Measurements from ENCODE around the gene BIRC5. TPM values are rescaled to one million over a fixed set of nuclear protein-coding genes. Genes with fewer than 3 reads are reported as not detected.
A peak's percentile ranks its signal among the peaks of the same experiment; 100 is the strongest.

Gene BIRC5
- total RNA-seq, 4 donors from 2014 or later, result 0.11 to 0.83 (median 0.13) TPM; not detected in 1

DNA sequence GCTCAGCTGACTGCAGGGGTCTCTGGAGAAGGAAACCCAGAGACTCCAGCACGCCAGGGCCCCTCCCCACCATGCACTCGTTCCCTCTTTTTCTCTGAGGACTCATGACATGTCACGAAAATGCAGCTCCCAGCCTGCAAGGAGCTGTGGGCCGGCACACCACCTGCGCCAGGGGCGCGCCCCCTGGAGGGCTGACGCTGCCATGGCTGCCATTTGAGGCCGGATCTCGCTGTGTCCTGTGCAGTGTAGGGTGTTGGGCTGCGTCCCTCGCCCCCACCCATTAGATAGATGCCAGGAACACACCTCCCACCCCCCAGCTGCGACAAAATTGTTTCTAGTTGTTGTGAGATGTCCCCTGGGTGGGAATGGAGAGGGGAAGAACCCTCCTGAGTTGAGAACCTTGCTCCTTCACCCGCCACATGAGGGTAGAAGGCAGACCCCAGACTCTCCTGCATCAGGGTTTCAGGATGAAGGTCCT lies 37.5 kb upstream of the BIRC5 start:
- intact Hi-C loops (cut with DNase I), result loop anchor here (5.0 kb wide), 1 partner anchor 71 kb away; no protein-coding TSS in a partner anchor
- H3K27me3 ChIP-seq, result no peaks in the 10 kb centered on the region
- TF ChIP-seq POLR2A (IDR thresholded peaks at IDR 0.05), result no peak
- TF ChIP-seq, protein P1, sequence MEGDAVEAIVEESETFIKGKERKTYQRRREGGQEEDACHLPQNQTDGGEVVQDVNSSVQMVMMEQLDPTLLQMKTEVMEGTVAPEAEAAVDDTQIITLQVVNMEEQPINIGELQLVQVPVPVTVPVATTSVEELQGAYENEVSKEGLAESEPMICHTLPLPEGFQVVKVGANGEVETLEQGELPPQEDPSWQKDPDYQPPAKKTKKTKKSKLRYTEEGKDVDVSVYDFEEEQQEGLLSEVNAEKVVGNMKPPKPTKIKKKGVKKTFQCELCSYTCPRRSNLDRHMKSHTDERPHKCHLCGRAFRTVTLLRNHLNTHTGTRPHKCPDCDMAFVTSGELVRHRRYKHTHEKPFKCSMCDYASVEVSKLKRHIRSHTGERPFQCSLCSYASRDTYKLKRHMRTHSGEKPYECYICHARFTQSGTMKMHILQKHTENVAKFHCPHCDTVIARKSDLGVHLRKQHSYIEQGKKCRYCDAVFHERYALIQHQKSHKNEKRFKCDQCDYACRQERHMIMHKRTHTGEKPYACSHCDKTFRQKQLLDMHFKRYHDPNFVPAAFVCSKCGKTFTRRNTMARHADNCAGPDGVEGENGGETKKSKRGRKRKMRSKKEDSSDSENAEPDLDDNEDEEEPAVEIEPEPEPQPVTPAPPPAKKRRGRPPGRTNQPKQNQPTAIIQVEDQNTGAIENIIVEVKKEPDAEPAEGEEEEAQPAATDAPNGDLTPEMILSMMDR (IDR thresholded peaks at IDR 0.05), result peak; percentile 61 to 92 (median 72)
- 28 to 50% methylated on average over 4 to 7 of the region's 14 CpGs for WGBS, 2 donors
- DNase-seq, result peak; percentile 68 to 76
- H3K4me1 ChIP-seq, result peaks cover 19 to 39% of the 10 kb centered on the region in 2 donors
- no peaks in the 10 kb centered on the region for H3K9me3 ChIP-seq
- no peak overlapping the region for H3K27ac ChIP-seq
- H3K36me3 ChIP-seq, result peaks cover 0 to 15% of the 10 kb centered on the region in 2 donors
- no peak overlapping the region for H3K4me3 ChIP-seq (replicated peaks in 1 of 3)

GRCh38 chr17:78179372-78179771 lies 34.7 kb upstream of the BIRC5 start:
- Histone ChIP-seq H3K4me1 (peaks cover 16 to 26% of the 10 kb centered on the region in 2 donors), H3K4me3 (replicated peaks in 1 of 3) (no peak overlapping the region), H3K27me3 (no peaks in the 10 kb centered on the region), H3K36me3 (no peaks in the 10 kb centered on the region), H3K27ac (no peak overlapping the region), H3K9me3 (no peaks in the 10 kb centered on the region)
- intact Hi-C loops (cut with DNase I), result loop anchor here (5.0 kb wide), 1 partner anchor 68 kb away; no protein-coding TSS in a partner anchor
- 92 to 94% methylated on average over 17 of the region's 17 CpGs for WGBS, 2 donors
- no peak for DNase-seq
- TF ChIP-seq POLR2A (IDR thresholded peaks at IDR 0.05), result no peak
- TF ChIP-seq, protein P1 (IDR thresholded peaks at IDR 0.05), result no peak

DNA sequence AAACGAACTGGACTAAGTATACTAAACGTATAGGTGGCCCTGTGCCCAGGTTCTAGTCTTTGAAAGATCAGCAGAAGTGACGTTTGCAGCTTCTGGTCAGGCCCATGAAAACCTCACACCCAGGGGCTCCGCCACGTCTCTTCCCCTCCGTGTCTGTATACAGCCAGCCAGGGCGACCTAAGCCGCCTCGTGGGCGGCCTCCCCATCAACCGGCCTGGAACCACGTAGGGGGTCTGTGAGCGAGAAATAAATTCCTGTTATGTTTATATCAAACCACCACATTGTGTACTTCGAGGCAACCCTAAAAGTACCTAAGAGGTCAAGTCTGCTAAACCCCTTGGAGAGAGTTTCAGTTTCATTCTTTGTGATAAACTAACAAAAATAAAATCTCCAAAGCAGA lies 34.0 kb upstream of the BIRC5 start:
- no peak for TF ChIP-seq POLR2A (IDR thresholded peaks at IDR 0.05)
- TF ChIP-seq, protein P1 (IDR thresholded peaks at IDR 0.05), result no peak
- no peaks in the 10 kb centered on the region for H3K36me3 ChIP-seq
- DNase-seq, result no peak
- H3K27me3 ChIP-seq, result no peaks in the 10 kb centered on the region
- 66 to 75% methylated on average over 14 of the region's 14 CpGs for whole genome bisulfite sequencing, 2 donors
- intact Hi-C loops (cut with DNase I), result no loop called here
- H3K4me1 ChIP-seq, result peaks cover 16 to 26% of the 10 kb centered on the region in 2 donors
- no peaks in the 10 kb centered on the region for H3K9me3 ChIP-seq
- no peak overlapping the region for H3K4me3 ChIP-seq (replicated peaks in 1 of 3)
- no peak overlapping the region for H3K27ac ChIP-seq

GRCh38 chr17:78180508-78180907 lies 33.5 kb upstream of the BIRC5 start:
- Histone ChIP-seq H3K27ac (no peak overlapping the region), H3K4me3 (replicated peaks in 1 of 3) (no peak overlapping the region), H3K27me3 (no peaks in the 10 kb centered on the region), H3K36me3 (no peaks in the 10 kb centered on the region), H3K4me1 (peaks cover 18 to 26% of the 10 kb centered on the region in 2 donors), H3K9me3 (no peaks in the 10 kb centered on the region)
- intact Hi-C loops (cut with DNase I), result no loop called here
- WGBS, 2 donors, result 83 to 85% methylated on average over 2 of the region's 2 CpGs
- DNase-seq, result no peak
- TF ChIP-seq, protein P1 (IDR thresholded peaks at IDR 0.05), result no peak
- no peak for TF ChIP-seq POLR2A (IDR thresholded peaks at IDR 0.05)

DNA sequence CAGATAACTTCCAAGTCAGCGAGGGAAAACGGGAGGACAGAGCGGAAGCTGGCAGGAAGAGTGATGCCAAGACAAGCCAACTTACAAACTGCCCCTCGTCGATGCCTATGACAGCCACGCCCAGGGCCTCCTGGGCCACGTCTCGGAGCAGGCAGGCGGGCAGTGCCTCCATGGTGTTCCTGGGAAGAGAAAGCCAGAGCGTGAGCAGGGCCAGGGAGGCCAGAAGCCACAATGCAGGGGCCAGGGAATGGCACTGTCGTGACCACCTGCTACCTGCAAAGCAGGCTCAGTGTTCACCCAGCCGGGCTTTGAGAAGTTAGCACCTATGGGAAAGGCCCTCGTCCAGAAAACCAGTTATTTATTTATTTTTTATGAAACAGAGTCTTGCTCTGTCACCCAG lies 31.5 kb upstream of the BIRC5 start:
- WGBS, 2 donors, result 91 to 92% methylated on average over 13 of the region's 13 CpGs
- no peak for TF ChIP-seq POLR2A (IDR thresholded peaks at IDR 0.05)
- TF ChIP-seq, protein P1 (IDR thresholded peaks at IDR 0.05), result no peak
- no peak overlapping the region for H3K27ac ChIP-seq
- no peaks in the 10 kb centered on the region for H3K27me3 ChIP-seq
- no peak for DNase-seq
- H3K4me3 ChIP-seq (replicated peaks in 1 of 3), result no peak overlapping the region
- intact Hi-C loops (cut with DNase I), result no loop called here
- H3K4me1 ChIP-seq, result peaks cover 13 to 31% of the 10 kb centered on the region in 2 donors
- H3K36me3 ChIP-seq, result no peaks in the 10 kb centered on the region
- no peaks in the 10 kb centered on the region for H3K9me3 ChIP-seq
